Astrocyte of the cerebellum (primary cell): ENCODE results near the gene PCSK1N.

Experiments
- DNase-seq: peaks from one replicate; pipeline ENCODE4 v3.0.0-alpha.2; 2011; ENCODE audit warnings: low read depth
- H3K4me3 ChIP-seq: 2 replicates; pipeline ENCODE4 v1.5.1; 2011; ENCODE audit warnings: mild to moderate bottlenecking, low read depth, low read length, moderate library complexity
- in situ Hi-C: cut with HindIII; loops from 2 replicates; pipeline ENCODE4 v1.10.0; 2017; ENCODE audit warnings: low sequenced_read_pairs
- TF ChIP-seq, protein P1 (sequence below): IDR thresholded peaks from 2 replicates; pipeline ENCODE4 v1.5.1; 2012; ENCODE audit warnings: low read length, low read depth, moderate library complexity, mild to moderate bottlenecking; ENCODE audit errors: missing control alignments

Gene PCSK1N

DNA sequence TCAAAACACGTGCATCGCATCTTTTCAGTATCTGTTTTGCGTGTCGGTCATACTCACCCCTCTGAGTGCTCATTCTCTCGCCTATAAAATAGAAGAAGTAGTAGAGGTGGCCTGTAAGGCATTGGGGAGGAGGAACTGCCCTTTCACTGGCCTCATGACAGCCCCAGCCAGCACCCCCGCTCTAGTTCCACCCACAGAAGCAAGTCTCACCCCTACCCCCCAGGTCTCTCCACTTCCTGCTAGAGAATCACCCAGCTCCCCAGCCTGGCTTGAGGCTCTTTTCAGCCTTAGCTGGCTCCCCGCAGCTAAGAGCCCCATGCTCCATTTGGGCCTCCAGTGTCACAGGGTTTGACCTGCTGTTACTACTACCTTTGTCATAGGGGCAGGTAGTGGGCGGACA is 21.8 kb downstream of the PCSK1N start:
- no peak overlapping the region for H3K4me3 ChIP-seq
- no peak for DNase-seq
- TF ChIP-seq, protein P1, sequence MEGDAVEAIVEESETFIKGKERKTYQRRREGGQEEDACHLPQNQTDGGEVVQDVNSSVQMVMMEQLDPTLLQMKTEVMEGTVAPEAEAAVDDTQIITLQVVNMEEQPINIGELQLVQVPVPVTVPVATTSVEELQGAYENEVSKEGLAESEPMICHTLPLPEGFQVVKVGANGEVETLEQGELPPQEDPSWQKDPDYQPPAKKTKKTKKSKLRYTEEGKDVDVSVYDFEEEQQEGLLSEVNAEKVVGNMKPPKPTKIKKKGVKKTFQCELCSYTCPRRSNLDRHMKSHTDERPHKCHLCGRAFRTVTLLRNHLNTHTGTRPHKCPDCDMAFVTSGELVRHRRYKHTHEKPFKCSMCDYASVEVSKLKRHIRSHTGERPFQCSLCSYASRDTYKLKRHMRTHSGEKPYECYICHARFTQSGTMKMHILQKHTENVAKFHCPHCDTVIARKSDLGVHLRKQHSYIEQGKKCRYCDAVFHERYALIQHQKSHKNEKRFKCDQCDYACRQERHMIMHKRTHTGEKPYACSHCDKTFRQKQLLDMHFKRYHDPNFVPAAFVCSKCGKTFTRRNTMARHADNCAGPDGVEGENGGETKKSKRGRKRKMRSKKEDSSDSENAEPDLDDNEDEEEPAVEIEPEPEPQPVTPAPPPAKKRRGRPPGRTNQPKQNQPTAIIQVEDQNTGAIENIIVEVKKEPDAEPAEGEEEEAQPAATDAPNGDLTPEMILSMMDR, result no peak
- in situ Hi-C loops, result no loop called here

DNA sequence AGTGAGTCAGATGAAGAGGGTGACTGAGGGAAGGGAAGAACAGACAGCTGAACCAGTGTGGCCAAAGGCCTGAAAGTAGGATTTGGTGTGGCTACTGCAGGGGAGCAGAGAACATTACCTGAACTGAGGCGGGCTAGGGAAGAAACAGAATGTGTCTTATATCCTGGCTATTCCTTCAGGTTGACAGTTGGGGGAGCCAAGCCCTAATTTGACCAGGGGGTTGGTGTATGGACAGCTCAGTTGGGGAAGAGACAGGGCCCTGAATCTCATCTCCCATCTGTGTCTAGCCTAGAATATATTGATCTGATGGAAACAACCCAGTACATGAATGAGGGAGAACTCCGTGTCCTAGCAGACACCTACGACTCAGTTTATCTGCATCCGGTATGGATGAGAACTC is 29.3 kb downstream of the PCSK1N start:
- TF ChIP-seq, protein P1, result no peak
- no peak overlapping the region for H3K4me3 ChIP-seq

DNA sequence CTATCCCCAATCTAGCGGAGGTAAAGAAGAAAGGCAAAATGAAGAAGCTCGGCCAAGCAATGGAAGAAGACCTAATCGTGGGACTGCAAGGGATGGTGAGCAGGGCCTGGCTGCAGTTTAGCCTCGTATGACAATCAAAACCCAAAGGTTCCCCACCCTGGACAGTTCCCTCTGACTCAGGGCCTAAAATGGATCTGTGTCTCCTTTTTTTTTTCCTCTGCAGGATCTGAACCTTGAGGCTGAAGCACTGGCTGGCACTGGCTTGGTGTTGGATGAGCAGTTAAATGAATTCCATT is 32.6 kb downstream of the PCSK1N start:
- peak overlapping the region; percentile 63 for H3K4me3 ChIP-seq
- TF ChIP-seq, protein P1, result no peak
- in situ Hi-C loops, result no loop called here
- DNase-seq, result no peak

More for the DNA sequence above, 29.3 kb downstream of the PCSK1N start:
- in situ Hi-C loops, result no loop called here
- no peak for DNase-seq

DNA sequence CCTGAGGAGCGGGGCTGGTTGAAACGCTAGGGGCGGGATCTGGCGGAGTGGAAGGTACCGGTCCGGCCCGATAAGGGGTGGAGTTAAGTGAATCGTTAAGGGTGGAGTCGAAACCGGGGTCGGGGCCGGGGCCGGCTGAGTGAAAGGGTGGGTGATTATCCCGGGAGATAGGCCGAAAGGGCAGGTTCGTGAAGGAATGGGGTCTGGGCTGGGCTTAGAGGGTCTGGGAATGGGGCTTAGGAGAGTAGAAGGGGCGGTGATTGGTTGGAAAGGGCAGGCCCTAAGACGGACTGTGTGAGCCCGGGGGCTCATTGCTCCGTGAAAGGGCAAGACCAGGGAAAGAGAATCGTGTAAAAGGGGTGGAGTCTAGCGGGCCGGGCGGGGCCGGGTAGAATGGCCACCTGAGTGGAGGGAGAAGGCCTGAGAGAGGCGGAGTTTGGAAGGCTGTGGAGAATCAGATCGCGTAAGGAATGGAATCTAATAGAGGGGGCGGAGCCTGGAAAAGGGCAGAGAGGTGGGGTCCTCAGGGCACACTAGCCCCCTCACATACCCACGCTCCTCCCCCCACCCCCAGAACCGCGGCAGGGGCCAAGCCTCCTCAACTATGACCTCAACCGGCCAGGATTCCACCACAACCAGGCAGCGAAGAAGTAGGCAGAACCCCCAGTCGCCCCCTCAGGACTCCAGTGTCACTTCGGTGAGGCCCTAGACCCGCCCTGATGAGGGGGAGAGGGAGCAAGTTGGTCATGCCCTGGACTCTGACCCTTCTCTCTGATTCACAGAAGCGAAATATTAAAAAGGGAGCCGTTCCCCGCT is 33.1 kb downstream of the PCSK1N start:
- peak; percentile 51 for DNase-seq
- H3K4me3 ChIP-seq, result peak overlapping the region; percentile 63
- TF ChIP-seq, protein P1, result no peak
- in situ Hi-C loops, result no loop called here

DNA sequence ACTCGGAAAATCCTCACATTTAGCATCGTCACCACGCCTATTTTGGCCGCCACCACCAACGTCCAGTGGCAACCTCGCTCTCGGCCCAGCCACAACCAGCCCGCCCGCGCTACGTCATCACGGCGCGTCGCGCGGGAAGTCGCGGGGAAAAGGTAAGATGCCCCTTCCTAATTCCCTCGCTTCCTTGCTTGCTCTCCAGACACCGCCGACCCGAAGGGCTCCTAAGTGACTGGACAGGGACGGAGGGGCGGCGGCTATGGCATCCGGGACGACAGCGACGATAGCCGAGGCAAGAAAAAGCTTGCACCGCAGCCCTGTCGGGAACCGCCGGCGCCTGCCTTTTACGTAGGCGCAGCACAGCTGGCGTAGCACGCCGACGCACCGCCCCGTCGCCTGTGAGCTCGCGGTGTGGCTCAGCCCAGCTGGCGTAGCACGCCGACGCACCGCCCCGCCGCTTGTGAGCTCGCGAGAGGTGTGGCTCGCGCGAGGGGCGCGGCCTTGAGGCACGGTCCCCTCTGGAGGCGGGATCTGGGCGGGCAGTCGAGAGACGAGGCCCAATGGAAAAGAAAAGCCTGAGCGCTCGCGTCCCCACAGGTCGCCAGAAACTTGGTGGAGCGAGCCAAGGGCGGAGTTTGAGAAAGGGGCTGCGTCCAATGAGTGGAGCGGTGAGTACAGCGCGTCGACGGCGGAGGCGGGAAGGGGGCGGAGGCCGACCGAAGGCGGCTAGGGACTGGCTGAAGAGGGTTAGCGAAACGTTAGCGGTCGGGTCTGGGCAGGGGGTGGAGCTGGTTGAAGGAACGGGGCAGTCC is 33.9 kb downstream of the PCSK1N start, which contains the start of gene HDAC6:
TSS of gene HDAC6 (plus strand) at position 788 of the 809 bp plus-strand sequence. CDS start 626 bp downstream, outside the sequence.
- peak within 1 kb of the TSS; percentile 63 for H3K4me3 ChIP-seq
- in situ Hi-C loops, result no loop called here
- TF ChIP-seq, protein P1, result no peak
- DNase-seq, result peak; percentile 95

DNA sequence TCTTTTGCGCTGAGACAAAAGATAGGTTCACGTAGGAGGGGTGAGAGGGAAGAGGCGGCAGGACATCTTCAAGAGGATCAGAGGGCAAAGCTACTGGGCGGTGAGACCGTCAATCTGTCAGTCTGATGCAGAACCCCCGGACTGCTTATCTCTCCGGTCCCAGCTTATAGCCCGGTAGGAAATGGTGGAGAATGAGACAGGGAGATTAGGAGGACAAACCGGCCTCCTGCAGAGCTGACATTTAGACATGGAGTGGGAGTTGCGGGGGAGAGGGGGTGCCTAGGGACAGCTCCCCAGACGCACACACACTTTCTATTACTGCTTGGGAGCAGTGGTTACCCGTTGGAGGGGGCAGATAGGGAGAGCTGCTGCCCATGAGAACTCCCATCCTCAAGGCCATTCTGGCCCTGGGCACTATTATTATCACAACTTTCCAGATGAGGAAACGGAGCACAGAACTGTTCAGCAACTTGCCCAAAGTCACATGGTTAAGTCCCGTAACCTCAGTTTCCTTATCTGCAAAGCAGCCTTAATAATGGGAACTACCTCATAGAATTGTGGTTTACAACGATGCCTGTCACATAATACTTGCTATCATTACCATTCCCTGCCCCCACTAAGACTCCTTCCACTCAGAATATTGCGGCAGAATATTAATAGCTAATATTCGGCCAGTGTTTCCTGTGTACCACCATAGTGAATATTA is 34.7 kb downstream of the PCSK1N start:
- in situ Hi-C loops, result no loop called here
- peak overlapping the region; percentile 59 for H3K4me3 ChIP-seq
- TF ChIP-seq, protein P1, result no peak
- no peak for DNase-seq
